DMS153 (cell line): ENCODE measurements around the gene ZDHHC17.
"Not testable (repeated sequence)": the region's sequence is repeated elsewhere in the genome, so short reads cannot be mapped to it uniquely, and the experiment has no call there.

Source experiments
- DNase-seq: peaks from one replicate; lab custom pipeline; 2025; lab: John Stamatoyannopoulos, UW

The ZDHHC17 gene

GRCh38 chr12:76766161-76766560 is 2.2 kb downstream of the ZDHHC17 start:
- DNase-seq, result no peak

GRCh38 chr12:76768576-76768975 is 4.7 kb downstream of the ZDHHC17 start:
- DNase-seq, result no peak

- DNase-seq, result no peak
These were observed 13.9 kb downstream of the ZDHHC17 start for GRCh38 chr12:76777765-76778216.

DNA sequence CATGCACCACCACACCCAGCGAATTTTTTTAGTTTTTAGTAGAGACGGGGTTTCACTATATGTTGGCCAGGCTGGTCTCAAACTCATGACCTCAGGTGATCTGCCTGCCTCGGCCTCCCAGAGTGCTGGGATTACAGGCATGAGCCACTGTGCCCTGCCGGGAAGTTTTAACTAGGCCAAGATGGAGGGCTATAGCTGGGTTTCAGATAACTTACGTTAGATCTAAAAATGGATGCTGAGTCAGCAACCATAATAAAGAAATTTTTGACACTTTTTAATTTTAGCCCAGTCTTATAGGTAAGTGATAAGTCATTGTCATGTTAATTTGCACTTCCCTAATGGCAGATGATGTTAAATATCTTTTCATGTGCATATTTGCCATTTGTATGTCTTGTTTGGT is 14.4 kb downstream of the ZDHHC17 start:
- no peak for DNase-seq

- DNase-seq, result not testable (repeated sequence)
These were observed 15.4 kb downstream of the ZDHHC17 start for GRCh38 chr12:76779310-76779709.

GRCh38 chr12:76781321-76781720 is 17.4 kb downstream of the ZDHHC17 start:
- DNase-seq, result no peak

DNA sequence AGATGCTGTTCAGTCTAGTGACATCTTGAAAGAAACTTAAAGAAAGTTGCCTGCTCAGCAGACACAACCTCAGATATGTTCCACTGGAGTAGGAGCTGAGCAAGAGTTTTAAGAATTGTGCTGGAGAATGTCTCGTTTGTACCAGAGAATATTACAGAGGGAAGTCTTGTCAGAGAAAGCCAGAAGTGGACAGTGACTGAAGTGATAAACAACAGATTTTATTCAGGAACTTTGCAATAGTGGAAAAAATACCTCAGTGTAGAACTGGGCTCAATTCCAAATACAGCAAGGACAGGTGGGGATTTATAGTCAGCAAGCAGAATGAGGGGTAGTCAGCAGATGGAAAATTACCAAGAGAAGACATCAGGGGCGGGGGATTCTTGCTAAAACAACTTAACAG is 18.6 kb downstream of the ZDHHC17 start:
- no peak for DNase-seq

DNA sequence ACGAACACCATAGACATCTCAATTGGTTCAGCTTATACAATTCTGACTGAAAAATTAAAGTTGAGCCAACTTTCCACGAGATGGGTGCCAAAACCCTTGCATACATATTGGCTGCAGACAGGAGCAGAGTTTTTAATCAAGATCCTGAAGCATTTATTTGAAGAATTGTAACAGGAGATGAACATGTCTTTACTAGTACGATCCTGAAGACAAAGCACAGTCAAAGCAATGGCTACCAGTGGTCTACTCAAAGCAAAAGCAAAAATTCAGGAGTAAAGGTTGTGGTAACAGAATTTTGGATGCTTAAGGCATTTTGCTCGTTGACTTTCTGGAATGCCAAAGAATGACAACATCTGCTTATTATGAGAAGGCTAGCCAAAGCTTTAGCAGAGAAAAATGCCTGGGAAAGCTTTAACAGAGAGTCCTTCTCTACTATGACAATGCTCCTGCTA is 20.7 kb downstream of the ZDHHC17 start:
- DNase-seq, result no peak

DNA sequence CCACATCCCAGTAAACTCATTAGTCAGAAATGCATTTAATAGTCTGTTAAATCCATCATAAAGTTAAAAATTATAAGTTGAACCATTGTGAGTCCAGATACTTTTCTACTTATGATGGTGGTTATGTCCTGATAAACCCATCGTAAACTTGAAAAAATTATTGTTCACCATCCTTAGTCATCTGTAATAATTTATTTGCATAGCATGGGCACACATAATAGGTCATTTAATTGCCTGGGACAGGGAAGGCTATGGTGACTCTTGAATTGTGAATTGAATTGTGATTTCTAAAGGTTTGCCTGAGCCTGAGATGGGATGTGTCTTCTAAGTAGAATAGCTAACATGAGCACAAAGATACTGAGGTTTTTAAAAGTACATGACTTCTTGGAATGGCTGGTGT is 21.5 kb downstream of the ZDHHC17 start:
- DNase-seq, result no peak

- no peak for DNase-seq
These were observed 23.1 kb downstream of the ZDHHC17 start for GRCh38 chr12:76786986-76787385.

DNA sequence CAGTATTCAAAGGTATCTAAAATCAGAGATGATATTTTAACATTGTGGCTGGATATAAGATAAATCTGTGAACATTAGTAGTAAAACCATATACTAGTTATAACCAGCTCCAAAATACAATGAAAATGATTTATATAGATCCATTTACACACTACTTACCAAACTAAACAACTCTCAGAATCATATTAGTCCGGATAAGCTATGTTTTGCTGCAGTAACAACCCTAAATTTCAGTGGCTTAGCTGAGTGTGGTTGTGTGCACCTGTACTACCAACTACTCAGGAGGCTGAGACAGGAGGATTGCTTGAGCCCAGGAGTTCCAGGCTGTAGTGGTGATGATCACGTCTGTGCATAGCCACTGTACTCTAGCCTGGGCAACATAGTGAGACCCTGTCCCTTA is 23.8 kb downstream of the ZDHHC17 start:
- no peak for DNase-seq

GRCh38 chr12:76789335-76790050 is 25.6 kb downstream of the ZDHHC17 start:
- no peak for DNase-seq

DNA sequence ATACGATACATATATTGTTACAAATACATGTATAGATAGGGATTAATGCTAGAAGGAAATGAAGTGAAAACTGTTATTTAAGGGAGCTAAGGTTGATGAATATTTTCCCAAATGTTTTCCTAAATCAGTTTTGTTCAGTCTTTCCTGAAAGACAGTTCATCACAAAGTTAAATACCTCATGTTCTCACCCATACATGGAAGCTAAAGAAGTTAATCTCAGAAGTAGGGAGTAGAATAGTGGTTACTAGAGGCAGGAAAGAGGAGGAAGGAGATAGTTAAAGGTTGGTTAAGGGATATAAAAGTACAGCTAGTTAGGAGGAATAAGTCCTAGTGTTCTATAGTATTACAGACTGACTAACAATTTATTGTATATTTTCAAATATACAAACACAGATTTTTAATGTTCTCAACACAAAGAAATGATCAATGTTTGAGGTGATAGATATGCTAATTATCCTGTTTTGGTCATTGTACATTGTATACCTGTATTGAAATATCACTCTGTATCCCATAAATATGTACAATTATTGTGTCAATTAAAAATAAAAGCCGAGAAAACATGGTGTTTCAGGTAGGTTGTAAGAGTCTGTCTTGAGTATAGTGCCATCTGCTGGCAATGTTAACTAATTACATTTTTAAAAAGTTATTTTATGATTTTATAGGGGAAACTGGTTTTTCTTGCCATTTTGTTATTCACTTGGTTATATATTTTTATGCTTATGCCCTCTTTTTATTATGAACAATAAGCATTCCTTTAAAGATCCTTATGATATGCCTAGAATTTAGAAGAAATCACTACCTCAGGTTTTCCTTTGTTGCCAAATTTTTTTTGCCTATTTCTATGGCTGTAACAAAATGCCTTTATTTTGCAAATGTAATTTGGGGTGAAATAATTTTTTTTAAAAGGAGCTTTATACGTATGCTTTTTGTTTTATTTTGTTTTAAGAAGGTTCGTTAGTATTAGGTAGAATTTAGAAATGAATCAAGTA is 26.9 kb downstream of the ZDHHC17 start:
- peak; percentile 3 for DNase-seq

DNA sequence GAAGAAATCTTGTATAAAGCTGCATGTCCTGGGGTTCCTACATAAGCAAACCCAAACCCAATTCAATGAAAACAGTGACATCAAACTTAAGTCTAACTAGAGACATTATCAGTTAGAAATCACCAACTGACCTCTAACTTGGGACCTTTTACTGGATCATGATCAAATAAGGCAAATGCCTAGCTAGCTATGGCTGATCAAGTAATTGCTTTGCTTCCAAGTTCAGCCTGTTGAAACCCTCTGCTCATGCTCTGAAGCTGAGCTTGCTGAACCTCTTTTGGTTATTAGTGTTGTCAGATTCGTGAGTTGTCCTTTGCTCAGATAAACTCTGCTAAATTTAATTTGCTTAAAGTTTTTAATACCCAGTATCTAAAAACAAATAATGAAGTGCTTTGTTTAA is 28.9 kb downstream of the ZDHHC17 start:
- DNase-seq, result no peak

DNA sequence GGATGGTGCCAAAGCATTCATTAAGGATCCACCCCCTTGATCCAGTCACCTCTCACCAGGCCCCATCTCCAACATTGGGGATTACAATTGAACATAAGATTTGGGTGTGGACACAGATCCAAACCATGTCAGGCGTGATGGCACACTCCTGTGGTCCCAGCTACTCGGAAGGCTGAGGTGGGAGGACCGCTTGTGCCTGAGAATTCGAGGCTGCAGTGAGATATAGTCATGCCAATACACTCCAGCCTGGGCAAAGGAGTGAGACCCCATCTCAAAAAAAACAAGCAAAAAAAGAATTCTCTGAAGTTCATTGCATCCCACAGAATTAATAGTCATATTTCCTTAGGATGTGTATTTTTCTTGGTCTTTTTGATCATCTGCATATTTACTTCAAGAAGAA is 34.9 kb downstream of the ZDHHC17 start:
- no peak for DNase-seq

- no peak for DNase-seq
These were observed 35.4 kb downstream of the ZDHHC17 start for GRCh38 chr12:76799362-76799761.

DNA sequence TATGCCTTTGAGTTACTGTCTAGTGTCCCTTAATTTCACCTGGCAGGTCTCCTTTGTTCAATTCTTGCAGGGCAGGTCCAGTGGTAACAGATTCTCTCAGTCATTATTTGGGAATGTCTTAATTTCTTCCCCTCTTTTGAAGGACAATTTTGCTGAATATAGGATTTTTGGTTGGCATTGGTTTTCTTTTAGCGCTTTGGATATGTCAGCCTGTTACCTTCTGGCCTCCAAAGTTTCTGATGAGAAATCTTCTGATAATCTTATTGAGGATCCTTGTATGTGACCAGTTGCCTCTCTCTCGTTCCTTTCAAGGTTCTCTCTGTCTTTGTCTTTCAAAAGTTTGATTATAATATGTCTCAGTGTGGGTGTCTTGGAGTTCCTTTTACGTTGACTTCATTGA is 38.1 kb downstream of the ZDHHC17 start:
- DNase-seq, result no peak

DNA sequence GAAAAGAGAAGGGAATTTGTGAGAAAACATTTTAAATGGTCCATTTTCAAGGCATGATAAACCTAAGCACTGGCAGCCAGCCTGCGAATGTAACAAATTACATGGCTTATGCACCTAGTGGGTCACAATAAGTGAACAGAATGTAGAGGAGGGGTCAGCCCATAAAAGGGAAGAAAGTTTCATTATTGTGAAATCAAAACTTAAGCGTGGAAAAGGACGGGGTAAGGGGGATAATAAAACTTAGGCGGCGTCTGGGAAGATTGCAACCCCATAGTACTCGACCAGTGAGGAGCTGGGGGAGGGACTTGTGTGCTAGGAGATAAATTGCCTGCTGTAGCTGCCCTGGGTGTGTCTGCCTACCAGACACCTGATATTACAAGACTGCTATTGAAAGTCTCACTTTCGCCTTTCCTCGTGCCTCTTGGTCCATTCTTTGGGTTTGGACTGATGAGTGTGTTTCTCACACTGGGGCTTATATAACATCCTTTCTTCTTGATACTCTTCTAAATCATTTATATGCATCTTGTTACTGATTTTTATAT is 40.6 kb downstream of the ZDHHC17 start:
- no peak for DNase-seq

- no peak for DNase-seq
These were observed 46.9 kb downstream of the ZDHHC17 start for GRCh38 chr12:76810671-76811419.

- DNase-seq, result no peak
These were observed 48.1 kb downstream of the ZDHHC17 start for GRCh38 chr12:76811976-76812375.

- DNase-seq, result no peak
These were observed 49.4 kb downstream of the ZDHHC17 start for GRCh38 chr12:76813265-76813664.

DNA sequence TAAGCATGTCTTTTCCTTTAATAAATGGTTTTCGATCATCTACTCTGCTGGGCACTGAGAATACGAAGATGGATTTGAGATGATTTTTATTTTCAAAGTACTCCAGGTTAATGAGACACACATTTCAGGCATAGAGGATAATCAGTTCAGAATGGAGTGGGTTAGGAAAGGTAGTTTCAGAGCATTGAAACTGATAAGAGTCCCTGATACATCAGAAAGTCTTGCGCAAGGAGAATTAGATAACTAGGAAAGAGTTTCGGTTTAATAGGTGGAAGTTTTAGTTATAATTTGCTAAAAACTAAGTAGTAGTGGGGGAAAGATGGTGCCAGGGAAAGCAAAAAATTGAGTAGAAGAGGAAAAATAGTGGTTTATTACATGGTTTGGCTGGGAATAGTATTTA is 50.1 kb downstream of the ZDHHC17 start:
- DNase-seq, result no peak
